HEK293T (cell line): ENCODE measurements around the gene MARF1.
"Not testable (repeated sequence)": the region's sequence is repeated elsewhere in the genome, so short reads cannot be mapped to it uniquely, and the experiment has no call there.

Experiments
- CTCF ChIA-PET: fragments of 350-600 bp; formaldehyde crosslinking; extraction: SDS; loops from one replicate; lab custom pipeline; 2021; ENCODE audit warnings: antibody characterized with exemption, inconsistent platforms; lab: Yijun Ruan, JAX
- POLR2A ChIA-PET: fragments of 350-600 bp; formaldehyde crosslinking; extraction: SDS; loops from one replicate; lab custom pipeline; 2020; ENCODE audit warnings: antibody characterized with exemption, inconsistent platforms; lab: Yijun Ruan, JAX
- DNase-seq: peaks from one replicate; pipeline ENCODE4 v3.0.0; 2012; ENCODE audit warnings: mixed read lengths; ENCODE audit errors: extremely low spot score
- ARNT ChIP-seq: fragments of 450-650 bp; IDR thresholded peaks from 2 replicates; pipeline ENCODE4 v1.6.1; 2017; ENCODE audit warnings: mild to moderate bottlenecking
- BHLHE40 ChIP-seq: fragments of 450-650 bp; IDR thresholded peaks from 2 replicates; pipeline ENCODE4 v1.6.1; 2016; ENCODE audit warnings: mild to moderate bottlenecking, moderate library complexity, borderline replicate concordance
- CTBP1 ChIP-seq: fragments of 450-650 bp; IDR thresholded peaks from 2 replicates; pipeline ENCODE4 v1.6.1; 2016; ENCODE audit warnings: borderline replicate concordance
- ELF4 ChIP-seq: fragments of 450-650 bp; IDR thresholded peaks from 2 replicates; pipeline ENCODE4 v1.6.1; 2017; ENCODE audit warnings: antibody characterized with exemption
- FOXA1 ChIP-seq: fragments of 450-650 bp; IDR thresholded peaks from 2 replicates; pipeline ENCODE4 v1.6.1; 2016; ENCODE audit warnings: mild to moderate bottlenecking
- FOXK2 ChIP-seq: fragments of 450-650 bp; IDR thresholded peaks from 2 replicates; pipeline ENCODE4 v1.6.1; 2016; ENCODE audit warnings: mild to moderate bottlenecking
- FOXM1 ChIP-seq: fragments of 450-650 bp; IDR thresholded peaks from 2 replicates; pipeline ENCODE4 v1.6.1; 2017; ENCODE audit warnings: mild to moderate bottlenecking, borderline replicate concordance
- HDGF ChIP-seq: fragments of 450-650 bp; IDR thresholded peaks from 2 replicates; pipeline ENCODE4 v1.6.1; 2017; ENCODE audit warnings: antibody characterized with exemption, borderline replicate concordance
- L3MBTL2 ChIP-seq: fragments of 450-650 bp; conservative IDR thresholded peaks from 2 replicates; pipeline ENCODE4 v1.6.1; 2016; ENCODE audit warnings: mild to moderate bottlenecking
- LEF1 ChIP-seq: fragments of 450-650 bp; IDR thresholded peaks from 2 replicates; pipeline ENCODE4 v1.6.1; 2017; ENCODE audit warnings: mild to moderate bottlenecking, borderline replicate concordance
- NFRKB ChIP-seq: fragments of 450-650 bp; IDR thresholded peaks from 2 replicates; pipeline ENCODE4 v1.6.1; 2016; ENCODE audit warnings: mild to moderate bottlenecking, moderate library complexity
- PKNOX1 ChIP-seq: fragments of 450-650 bp; IDR thresholded peaks from 2 replicates; pipeline ENCODE4 v1.6.1; 2016
- SP1 ChIP-seq: fragments of 450-650 bp; IDR thresholded peaks from 2 replicates; pipeline ENCODE4 v1.6.1; 2017
- SUZ12 ChIP-seq: fragments of 450-650 bp; IDR thresholded peaks from 2 replicates; pipeline ENCODE4 v1.6.1; 2016; ENCODE audit warnings: mild to moderate bottlenecking
- TARDBP ChIP-seq: fragments of 450-650 bp; IDR thresholded peaks from 2 replicates; pipeline ENCODE4 v1.6.1; 2016
- ZNF384 ChIP-seq: fragments of 450-650 bp; IDR thresholded peaks from 2 replicates; pipeline ENCODE4 v1.6.1; 2016

Gene MARF1

GRCh38 chr16:15649727-15650018 is 6.7 kb upstream of the MARF1 start:
- ChIA-PET CTCF (interaction anchor here (1.1 kb wide), 1 partner anchor 161 kb away, joined by 7 read pairs; no protein-coding TSS in a partner anchor), POLR2A (no interaction called here)
- DNase-seq: no peak
- TF ChIP-seq L3MBTL2 (no peak), FOXA1 (no peak), NFRKB (no peak), HDGF (no peak), SP1 (no peak), ELF4 (no peak), ARNT (no peak), CTBP1 (no peak)

GRCh38 chr16:15649311-15649710 is 6.4 kb upstream of the MARF1 start:
- POLR2A ChIA-PET, DNase-seq: not testable (repeated sequence)
- CTCF ChIA-PET: interaction anchor here (1.1 kb wide), 1 partner anchor 160 kb away, joined by 7 read pairs; no protein-coding TSS in a partner anchor
- TF ChIP-seq TARDBP: 0 out of 2 replicates have a peak, but pooled peaks have one; percentile 22

GRCh38 chr16:15648135-15648730 is 5.3 kb upstream of the MARF1 start:
- POLR2A ChIA-PET: no interaction called here
- no peak for DNase-seq
- no peak for TF ChIP-seq ARNT
- TF ChIP-seq L3MBTL2: no peak
- no peak for TF ChIP-seq BHLHE40
- TF ChIP-seq NFRKB: no peak
- TF ChIP-seq TARDBP: no peak
- no peak for TF ChIP-seq CTBP1
- TF ChIP-seq FOXM1: no peak
- TF ChIP-seq ELF4: no peak
- TF ChIP-seq FOXK2: no peak
- TF ChIP-seq SUZ12: no peak
- no peak for TF ChIP-seq PKNOX1
- no peak for TF ChIP-seq LEF1
- no peak for TF ChIP-seq SP1
- no peak for TF ChIP-seq ZNF384
- TF ChIP-seq HDGF: no peak
- no peak for TF ChIP-seq FOXA1
- CTCF ChIA-PET: no interaction called here

- no peak for DNase-seq
- CTCF ChIA-PET: no interaction called here
- no peak for TF ChIP-seq FOXM1
- no peak for TF ChIP-seq ZNF384
- no peak for TF ChIP-seq ARNT
- no peak for TF ChIP-seq FOXK2
- no peak for TF ChIP-seq SUZ12
- no peak for TF ChIP-seq TARDBP
- TF ChIP-seq NFRKB: no peak
- TF ChIP-seq HDGF: no peak
- no peak for TF ChIP-seq L3MBTL2
- TF ChIP-seq PKNOX1: no peak
- no peak for TF ChIP-seq SP1
- TF ChIP-seq CTBP1: no peak
- TF ChIP-seq LEF1: no peak
- TF ChIP-seq ELF4: no peak
- no peak for TF ChIP-seq FOXA1
- no peak for TF ChIP-seq BHLHE40
- POLR2A ChIA-PET: no interaction called here
Measured at GRCh38 chr16:15647294-15648014, 4.5 kb upstream of the MARF1 start.

- CTCF ChIA-PET, POLR2A ChIA-PET, DNase-seq: not testable (repeated sequence)
Measured at GRCh38 chr16:15646557-15647293, 3.8 kb upstream of the MARF1 start.

- POLR2A ChIA-PET, DNase-seq: not testable (repeated sequence)
- CTCF ChIA-PET: interaction anchor here (1.0 kb wide), 1 partner anchor 20 kb away, joined by 3 read pairs; no protein-coding TSS in a partner anchor
Measured at GRCh38 chr16:15644962-15645465, 2.1 kb upstream of the MARF1 start.
